GM21529 (cell line): ENCODE measurements around the gene IZUMO1.
"Not testable (repeated sequence)": the region's sequence is repeated elsewhere in the genome, so short reads cannot be mapped to it uniquely, and the experiment has no call there.

Experiments used
- ATAC-seq: cut with Tn5 transposase; IDR thresholded peaks from one replicate; pipeline ENCODE4 v1.9.1; 2021; ENCODE audit not compliant: unreplicated experiment

The IZUMO1 gene

GRCh38 chr19:48738557-48739403 lies 7.9 kb downstream of the IZUMO1 start:
- peak; percentile 90 for ATAC-seq

- no peak for ATAC-seq
Observed at GRCh38 chr19:48737360-48737998, 9.2 kb downstream of the IZUMO1 start.

DNA sequence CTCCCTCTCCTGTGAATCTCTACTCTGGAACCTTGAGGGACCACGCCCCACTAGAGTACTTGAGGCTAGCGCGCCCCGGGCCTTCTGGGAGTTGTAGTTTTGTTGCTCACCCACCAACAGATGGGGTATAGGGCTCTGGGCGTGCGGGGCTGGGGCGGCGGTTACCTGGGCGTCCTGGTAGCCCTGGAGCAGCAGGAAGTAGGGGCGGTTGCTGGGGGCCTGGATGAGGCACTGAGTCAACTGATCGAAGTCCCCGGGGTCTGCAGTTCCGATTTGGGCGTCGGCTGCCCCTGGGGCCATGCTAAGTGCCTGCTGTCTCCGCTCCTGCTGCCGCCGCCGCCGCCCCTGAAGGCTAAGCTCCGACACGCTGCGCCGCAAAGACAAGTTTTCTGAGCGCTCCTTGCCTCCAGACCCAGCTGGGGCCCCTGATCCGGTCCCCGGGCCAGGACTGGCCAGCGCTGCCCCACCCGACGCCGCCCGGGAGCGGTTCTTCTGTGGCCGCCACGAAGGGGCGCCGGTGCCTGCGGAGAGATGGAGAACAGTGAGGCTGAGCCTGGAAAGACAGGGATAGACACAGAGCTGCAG lies 11.6 kb downstream of the IZUMO1 start:
- no peak for ATAC-seq

DNA sequence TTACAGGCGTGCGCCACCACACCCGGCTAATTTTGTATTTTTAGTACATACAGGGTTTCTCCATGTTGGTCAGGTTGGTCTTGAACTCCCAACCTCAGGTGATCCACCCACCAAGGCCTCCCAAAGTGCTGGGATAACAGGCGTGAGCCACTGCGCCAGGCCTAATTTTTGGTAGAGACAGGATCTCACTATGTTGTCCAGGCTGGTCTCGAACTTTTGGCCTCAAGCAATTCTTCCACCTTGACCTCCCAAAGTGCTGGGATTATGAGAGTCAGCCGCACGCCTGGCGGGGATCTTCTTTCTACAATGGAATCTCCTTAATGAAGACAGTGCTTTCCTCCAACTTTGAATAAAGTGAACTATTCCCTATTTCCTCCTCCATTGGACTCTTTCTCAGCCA lies 12.1 kb downstream of the IZUMO1 start:
- ATAC-seq, result no peak

DNA sequence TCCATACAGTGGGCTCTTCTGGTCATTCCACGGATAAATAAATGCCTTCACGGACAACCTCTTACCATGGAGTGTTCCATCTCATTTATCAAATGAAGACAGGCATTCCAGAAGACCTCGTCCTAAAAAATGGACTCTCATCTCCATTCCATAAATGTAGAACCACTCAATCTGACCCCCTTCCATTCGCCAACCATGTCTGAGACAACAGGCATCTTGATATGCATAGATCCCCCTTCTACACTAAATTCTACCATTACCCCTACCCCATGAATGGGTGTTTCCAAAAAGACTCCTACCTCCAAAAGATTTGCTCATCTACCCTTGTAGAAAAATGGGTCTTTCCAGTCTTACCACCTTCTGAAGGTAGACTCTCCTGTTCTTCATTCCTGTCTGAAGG lies 15.3 kb downstream of the IZUMO1 start:
- ATAC-seq, result no peak

DNA sequence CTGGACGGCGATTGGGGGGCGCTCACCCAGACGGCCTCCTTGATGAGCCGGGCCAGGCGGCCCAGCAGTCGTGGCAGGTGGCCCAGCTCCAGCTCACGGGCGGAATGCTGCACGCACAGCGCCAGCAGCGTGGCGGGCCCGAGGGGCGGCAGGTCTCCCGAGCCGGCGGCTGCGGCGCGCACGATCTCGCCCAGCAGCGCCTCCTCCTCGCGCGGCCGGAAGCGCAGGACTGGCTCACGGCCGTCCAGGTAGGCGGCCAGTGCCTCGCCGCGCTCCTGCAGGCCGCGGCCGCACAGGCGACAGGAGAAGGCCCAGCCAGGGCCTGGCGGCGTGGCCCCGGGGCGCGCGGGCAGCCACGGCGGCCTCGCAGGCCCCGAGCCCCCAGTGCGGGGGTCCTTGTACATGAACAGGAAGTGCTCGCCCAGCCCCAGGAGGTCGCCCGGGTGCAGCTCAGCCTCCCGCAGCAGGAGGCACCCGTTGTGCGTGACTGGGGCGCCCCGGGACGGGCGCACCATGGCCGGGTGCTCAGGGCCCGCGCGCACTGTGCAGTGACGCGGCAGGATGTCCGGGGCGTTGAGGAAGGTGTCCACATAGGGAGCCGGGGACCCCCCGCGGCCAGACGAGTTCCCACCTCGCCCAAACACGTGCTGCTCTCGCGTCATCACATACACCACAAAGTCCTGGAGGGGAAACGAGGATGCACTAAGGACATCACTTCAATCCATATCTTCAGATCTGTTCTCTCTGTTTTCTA lies 17.6 kb downstream of the IZUMO1 start:
- no peak for ATAC-seq

DNA sequence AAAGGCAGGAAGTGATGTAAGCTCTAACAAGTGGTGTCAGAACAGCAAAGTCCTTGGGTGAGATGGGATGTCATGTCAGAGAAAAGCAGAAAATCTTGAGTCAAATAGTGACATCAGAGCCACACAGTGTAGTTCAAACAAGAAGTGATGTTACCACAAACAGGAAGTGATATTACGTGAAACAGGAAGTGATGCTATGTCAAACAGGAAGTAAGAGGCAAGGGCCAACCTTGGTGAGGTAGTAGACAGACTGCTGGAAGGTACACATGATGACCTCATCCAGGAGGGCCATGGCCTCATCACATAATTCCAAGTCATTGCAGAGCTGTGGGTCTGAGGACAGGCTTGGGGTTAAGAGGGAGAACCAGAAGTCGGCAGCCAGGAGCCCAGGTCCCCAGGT lies 20.2 kb downstream of the IZUMO1 start:
- ATAC-seq, result no peak

DNA sequence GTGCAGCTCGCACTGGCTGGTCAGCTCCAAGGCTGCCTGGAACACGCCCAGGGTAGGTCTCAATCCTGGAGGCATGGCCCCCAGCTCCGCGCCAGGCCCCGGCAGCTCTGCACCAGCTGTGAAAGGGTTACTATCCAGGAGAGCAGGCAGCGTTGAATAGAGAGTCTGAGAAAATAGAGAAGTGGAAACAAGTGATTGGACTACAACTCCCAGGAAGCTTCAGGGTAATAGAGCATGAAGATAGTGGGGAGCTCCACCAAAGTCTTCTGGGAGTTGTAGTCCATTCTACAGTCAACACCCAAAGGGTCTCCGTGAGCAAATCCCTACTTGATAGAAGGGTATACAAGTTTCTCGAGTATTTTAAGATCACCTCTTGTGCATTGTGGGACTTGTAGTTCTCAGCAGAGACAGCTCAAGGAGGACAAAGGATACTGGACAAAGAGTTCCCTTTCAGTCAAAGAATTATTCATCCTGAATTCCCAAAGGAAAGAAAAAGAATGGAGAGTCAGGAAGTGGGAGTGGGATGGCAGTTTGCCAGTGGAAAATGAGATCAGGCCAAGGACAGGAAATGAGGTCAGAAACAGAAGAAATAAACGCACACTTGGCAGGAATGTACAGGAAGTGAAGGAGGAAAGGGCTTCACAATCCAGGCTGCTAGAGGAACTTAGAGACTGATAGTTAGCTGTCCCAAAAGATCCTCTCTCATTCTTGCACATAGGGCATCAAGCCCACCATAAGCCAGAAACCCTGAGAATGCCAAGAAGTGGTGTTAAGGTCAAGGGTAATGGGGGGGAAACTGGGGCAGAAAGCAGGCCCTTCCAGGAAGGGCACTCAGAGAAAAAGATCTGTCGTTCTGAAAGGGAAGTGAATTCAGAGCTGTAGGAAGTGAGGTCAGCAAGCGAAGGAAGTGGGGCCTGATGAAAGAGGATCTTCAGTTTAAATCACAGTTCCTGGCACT lies 21.6 kb downstream of the IZUMO1 start:
- no peak for ATAC-seq

DNA sequence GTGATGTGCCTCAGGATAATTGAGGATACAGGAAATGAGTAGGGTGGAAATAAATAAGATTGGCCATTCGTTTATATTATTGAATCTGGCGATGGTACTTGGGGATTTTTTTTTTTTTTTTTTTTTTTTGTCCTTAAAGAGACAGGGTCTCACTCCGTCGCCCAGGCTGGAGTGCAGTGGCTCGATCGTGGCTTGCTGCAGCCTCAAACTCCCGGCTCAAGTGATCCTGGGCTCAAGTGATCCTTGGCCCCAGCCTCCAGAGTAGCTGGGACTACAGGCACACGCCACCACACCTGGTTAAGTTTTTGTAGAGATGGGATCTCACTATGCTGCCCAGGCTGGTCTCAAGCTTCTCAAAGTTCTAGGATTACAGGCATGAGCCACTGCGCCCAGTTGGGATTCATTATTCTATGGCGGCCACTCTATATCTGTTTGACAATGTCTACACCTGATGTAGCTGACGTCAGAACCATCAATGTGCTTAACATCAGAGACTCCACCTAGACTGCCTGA lies 24.5 kb downstream of the IZUMO1 start:
- ATAC-seq, result no peak

GRCh38 chr19:48720613-48721296 lies 26.0 kb downstream of the IZUMO1 start:
- ATAC-seq, result peak; percentile 75

DNA sequence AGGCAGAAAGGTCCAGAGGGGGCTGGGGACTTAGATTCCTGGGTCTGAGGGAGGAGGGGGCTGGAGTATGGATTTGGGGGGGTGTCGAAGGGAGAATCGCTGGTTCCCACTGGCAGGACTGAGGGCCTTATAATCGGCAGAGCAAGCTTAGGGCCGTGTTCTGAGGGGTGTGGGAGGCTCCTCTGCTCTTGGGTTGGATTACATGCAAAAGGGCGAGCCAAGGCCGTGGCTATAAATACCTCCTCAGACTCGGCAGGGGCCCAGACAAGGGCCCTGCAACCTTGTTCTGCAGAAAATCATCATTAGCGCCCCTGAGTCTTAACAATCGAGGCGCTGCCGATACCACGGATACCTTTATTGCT lies 26.5 kb downstream of the IZUMO1 start:
- ATAC-seq, result no peak

- no peak for ATAC-seq
Observed at GRCh38 chr19:48719263-48720171, 27.2 kb downstream of the IZUMO1 start, which contains the start of gene MAMSTR. TSS of gene MAMSTR (minus strand) at chr19:48719725. CDS start at chr19:48719031, 694 bp downstream.

GRCh38 chr19:48718711-48719231 lies 27.9 kb downstream of the IZUMO1 start:
- no peak for ATAC-seq

DNA sequence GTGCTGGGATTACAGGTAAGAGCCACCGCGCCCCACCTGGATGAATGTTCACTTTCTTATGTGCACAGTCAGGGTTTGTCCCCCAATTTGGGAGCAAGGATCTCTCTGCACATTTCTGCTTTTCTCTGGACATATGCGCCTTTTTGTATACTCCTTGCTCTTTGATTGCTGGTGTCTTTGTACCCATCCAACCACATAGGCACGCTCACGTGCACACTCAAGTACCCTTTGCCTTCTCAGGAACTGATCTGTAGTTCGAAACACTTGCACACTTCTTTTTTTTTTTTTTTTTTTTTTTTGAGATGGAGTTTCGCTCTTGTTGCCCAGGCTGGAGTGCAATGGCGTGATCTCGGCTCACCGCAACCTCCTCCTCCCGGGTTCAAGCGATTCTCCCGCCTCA lies 28.6 kb downstream of the IZUMO1 start:
- ATAC-seq, result not testable (repeated sequence)

DNA sequence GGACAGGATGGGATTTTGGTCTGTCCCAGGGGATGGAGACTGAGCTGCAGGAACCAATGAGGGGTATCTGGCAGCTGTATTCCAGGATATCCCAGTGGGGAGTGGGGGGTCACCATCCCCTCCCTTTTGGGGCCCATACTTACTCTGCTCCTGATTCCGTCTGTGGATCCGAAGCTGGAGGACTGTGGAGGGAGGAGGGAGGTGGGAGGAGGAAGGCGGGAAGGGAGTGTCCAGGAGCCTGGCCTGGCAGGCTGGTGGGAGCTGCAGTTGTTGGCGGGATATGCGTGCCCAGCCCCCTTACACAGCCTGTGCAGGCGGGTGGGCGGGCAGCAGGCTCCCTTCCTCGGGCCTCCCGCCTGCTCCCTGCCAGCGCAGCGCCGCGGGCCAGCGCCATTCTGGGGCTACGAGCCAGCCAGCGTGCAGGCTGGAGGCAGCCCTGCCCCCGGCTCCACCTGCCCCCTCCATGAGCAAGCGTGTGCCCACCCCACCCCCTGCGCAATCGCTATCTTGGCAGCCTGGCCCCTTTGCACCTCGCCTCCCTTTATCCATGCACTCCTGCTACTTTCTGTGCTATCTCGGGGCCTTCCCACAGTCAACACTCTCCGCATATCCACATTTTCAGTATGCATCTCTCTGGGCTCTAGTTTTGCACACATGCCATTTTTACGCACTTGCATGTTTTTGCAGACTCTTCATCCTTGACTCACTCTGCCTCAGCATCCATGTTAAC lies 30.0 kb downstream of the IZUMO1 start:
- ATAC-seq, result no peak

GRCh38 chr19:48715681-48716171 lies 31.0 kb downstream of the IZUMO1 start:
- ATAC-seq, result no peak
